Middle frontal gyrus (tissue), 1 donor: Measurements from ENCODE around the gene MAML3.

ENCODE experiments used
- DNase-seq: peaks from one replicate; pipeline ENCODE4 v3.0.0-alpha.2; 2015; ENCODE audit warnings: low spot score; ENCODE audit errors: extremely low spot score

MAML3 gene

GRCh38 chr4:140080883-140081282 is 73.1 kb downstream of the MAML3 start:
- DNase-seq = no peak

GRCh38 chr4:140078366-140078765 is 75.6 kb downstream of the MAML3 start:
- no peak for DNase-seq

- no peak for DNase-seq
Measured at GRCh38 chr4:140076307-140076706, 77.7 kb downstream of the MAML3 start.

DNA sequence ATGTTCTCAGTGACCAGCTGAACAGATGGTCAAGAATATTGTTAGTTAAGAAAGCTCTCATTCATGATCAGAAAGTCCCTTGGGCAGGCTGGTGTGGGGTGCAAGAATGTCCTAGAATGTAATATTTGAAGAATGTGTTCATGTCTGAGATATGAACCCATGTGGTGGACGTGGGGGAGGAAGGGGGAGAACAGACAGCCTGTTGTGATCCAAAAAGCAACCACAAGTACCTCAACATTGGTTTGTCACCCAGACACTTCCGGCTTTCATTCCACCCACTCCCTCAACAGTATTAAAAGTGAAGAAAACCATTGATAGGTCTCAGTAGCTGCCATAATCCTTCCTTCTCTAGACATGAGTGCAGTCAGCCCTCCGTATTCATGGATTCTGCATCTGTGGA is 82.2 kb downstream of the MAML3 start:
- no peak for DNase-seq

DNA sequence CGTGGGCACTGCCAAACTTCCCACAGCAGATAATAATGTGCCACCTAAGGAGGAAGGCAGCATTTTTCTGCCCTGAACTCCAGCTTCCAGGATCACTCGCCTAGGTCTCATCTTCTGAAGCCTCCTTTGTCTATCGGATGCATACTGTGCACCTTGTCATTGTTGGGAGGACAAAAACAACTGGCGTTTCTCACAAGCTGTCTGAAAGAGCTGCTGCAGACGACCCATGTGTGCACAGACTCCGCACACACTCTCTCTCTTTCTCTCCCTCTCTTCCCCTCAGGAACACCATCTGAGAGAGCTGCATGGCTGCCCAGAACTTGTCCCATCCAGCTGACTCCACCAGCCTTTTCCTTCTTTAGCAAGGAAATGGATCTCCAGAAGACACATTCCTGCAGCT is 83.0 kb downstream of the MAML3 start:
- DNase-seq = no peak

GRCh38 chr4:140070366-140070765 is 83.6 kb downstream of the MAML3 start:
- no peak for DNase-seq

DNA sequence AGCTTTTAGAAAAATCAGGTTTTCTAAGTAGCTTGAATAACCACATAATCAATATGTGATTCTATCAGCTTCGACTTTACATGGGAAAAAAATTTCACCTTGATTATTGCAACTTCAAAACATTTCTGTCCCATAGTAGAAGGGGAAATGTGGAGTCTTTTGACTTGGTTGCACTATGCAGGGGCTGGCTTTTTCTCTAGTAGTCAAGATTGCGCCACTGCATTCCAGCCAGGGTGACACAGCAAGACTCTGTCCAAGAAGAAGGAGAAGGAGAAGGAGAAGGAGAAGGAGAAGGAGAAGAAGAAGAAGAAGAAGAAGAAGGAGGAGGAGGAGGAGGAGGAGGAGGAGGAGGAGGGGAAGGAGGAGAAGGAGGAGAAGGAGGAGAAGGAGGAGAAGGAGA is 84.9 kb downstream of the MAML3 start:
- DNase-seq = no peak

- no peak for DNase-seq
Measured at GRCh38 chr4:140068271-140068670, 85.7 kb downstream of the MAML3 start.

DNA sequence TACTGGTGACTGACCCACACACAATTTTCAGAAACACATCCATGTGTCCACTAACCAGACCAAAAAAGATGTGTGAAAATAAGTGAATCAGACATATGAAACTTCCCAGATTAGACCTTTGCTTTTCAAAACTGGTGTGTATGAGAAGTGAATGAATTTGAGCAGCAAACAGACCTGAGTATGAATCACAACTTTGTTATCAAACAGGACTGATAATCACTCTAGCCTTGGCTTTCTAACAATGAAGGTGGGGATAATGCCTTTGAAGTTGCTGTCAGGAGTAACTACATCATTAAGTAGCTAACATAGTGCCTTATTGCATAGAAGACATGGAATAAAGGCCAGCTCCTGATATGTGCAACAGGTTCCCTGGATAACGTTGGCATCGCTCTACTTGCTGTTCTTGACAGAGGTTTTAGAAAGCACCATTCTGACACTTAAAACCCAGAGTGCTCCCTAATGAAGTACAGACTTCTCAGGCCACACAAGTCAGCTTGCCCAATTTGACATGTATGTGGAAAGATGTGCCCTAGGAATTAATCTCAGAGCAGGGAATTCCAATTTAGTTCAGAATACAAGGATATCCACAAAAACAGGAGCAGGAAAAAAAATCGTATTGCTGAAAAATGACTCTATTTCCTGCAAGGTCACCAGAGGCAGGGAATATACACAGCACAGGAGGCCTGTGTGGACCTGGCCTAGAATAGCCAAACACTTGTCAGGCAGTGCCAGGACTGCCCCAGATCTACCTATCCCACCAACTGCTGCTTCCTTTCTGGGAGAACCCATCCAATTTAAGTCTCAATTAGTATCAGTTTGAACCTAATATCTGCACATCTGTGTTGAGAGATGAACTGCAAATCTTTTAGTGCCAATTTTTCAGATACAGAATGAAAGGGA is 87.7 kb downstream of the MAML3 start:
- DNase-seq = no peak

- no peak for DNase-seq
Measured at GRCh38 chr4:140065393-140065792, 88.6 kb downstream of the MAML3 start.

- no peak for DNase-seq
Measured at GRCh38 chr4:140061659-140062289, 92.2 kb downstream of the MAML3 start.

DNA sequence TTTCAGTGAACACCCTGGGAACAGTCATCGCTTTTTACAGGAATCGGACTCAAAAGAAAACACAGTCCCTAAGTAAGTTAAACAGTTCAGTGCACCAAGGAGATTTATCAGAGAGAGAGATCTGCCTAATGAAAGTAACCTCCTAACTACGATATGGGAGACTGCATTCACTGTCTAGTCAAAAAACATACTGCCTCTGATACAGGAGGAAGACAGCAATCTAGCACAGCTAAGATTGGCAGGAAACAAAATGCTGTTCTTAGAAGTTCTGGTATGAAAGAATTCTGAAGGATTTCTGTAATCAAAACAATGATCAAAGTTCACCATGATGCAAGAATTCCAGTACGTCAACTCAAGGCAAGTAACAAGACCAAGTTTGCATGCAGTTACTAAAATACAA is 92.8 kb downstream of the MAML3 start:
- no peak for DNase-seq

GRCh38 chr4:140059159-140059558 is 94.8 kb downstream of the MAML3 start:
- no peak for DNase-seq

- DNase-seq = no peak
Measured at GRCh38 chr4:140057701-140058100, 96.3 kb downstream of the MAML3 start.

GRCh38 chr4:140056015-140056414 is 98.0 kb downstream of the MAML3 start:
- no peak for DNase-seq

DNA sequence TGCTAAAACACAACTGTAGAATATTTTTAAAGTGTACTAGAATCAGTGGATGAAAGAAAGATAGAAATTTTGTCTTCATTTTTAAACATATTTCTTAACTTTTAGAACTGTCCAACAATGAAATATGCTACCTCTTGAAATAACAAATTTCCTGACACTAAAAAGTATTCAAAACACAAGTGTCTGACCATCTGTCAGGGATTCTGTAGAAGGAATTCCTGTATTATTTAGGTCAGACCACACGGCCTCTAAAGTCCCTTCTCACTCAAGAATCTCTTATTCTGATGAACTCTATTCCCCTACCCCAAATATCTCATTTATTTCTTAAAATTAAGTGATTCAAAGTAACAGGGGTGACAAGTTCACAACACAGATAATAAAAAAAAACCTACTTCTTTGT is 99.1 kb downstream of the MAML3 start:
- no peak for DNase-seq

DNA sequence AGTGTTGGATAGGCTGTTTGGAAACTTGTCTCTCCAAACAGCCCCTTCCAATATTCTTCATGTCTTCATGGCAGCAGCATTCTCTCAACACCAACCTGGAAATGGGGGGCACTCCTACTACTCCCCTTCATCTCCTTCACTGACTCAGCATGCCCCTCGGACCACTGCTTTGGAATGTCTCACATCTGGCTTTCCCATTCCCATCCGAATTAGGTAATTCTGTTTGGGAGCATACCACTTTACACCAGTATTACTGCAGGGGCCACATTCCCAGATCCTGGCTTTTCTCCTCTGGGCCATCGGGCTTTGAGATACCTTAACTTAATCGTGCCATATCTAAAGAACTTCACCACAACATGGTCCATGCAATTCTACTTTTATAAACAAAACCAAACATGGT is 100.8 kb downstream of the MAML3 start:
- no peak for DNase-seq

DNA sequence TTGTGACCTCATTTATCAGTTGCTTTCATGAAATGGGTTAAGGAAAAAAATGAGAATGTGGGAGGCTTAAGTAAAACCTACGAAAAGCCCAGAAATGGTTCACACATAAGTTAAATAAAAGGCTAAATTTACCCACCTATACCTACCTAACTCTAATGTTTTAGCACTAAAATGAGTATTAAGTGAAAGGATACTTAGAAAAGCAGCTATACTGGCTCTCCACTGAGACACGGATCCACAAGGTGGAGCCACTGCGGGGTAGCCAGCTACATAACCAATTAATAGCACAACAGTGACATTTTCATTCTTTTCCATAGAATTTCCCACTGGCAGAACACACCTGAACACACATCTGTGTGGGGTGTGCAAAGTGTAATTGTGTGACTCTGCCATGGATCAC is 101.9 kb downstream of the MAML3 start:
- no peak for DNase-seq

DNA sequence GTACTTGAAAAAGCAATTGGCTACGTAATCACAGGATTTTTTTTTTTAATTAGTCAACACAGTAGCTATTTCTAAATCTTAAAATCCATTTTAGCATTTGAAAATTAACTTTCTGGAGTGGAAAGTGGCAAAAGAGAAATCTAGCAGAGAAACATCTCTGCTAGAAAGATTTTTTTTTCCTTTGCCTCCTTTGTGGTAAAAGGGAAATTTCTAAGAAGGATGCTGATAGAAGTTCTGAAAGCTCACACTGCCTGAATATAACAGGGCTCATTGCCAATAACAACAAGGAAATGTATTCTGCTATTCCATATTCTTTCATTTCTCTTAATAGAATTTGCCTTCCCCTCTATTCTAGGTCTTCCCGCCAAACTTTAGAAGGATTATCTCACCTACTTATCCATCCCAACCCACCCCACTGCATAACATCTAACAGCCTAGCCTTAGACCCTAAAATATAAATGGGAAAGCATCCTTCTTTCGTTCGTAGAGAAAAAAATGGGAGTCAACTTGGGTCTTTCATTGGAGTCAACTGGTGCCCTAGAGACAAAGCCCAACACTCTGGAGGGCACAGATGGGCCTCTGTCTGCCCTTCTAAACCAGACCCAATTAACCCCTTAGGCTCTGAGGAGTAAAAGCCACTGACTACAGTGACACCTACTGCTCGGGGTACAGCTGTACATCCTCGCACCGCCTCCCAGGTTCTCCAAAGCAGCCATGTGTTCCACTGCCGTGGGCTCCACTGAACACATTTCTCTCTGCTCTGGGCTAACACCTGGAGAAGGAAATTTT is 103.9 kb downstream of the MAML3 start:
- DNase-seq = no peak

- DNase-seq = no peak
Measured at GRCh38 chr4:140049024-140049848, 104.7 kb downstream of the MAML3 start.

- DNase-seq = no peak
Measured at GRCh38 chr4:140048419-140048995, 105.5 kb downstream of the MAML3 start.
